ENCODE data around the gene PTPRU.

Gene PTPRU

DNA sequence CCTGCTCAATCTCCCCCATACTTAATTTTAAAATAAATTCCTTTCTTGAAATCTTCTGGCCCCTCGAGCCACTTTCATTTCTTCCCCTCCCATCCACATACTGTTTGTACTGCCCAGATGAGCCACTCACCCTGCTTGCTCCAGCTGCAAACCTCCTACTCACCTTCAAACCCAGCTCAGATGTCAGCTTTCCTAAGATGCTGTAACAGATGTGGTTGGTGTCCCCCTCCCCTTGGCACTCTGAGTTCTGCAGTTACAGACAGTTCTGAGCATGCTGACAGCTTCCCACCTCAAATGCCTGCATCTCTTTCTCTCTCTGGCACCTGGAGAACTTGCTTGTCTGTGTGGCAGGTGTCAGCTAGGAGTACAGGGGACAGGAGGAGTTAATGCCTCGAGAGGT is 106.7 kb downstream of the PTPRU start:
- POLR2A ChIA-PET = no interaction called here
- CTCF ChIA-PET = interaction anchor here (2.0 to 2.9 kb wide), 2 partner anchors 11 to 98 kb away, joined by 6 to 26 read pairs; no protein-coding TSS in a partner anchor
- no peak for DNase-seq (ENCODE audit: low read depth, low spot score)
- H3K4me3 ChIP-seq (ENCODE audit: low read depth, low read length) = no peak overlapping the region
- TF ChIP-seq, protein P1, sequence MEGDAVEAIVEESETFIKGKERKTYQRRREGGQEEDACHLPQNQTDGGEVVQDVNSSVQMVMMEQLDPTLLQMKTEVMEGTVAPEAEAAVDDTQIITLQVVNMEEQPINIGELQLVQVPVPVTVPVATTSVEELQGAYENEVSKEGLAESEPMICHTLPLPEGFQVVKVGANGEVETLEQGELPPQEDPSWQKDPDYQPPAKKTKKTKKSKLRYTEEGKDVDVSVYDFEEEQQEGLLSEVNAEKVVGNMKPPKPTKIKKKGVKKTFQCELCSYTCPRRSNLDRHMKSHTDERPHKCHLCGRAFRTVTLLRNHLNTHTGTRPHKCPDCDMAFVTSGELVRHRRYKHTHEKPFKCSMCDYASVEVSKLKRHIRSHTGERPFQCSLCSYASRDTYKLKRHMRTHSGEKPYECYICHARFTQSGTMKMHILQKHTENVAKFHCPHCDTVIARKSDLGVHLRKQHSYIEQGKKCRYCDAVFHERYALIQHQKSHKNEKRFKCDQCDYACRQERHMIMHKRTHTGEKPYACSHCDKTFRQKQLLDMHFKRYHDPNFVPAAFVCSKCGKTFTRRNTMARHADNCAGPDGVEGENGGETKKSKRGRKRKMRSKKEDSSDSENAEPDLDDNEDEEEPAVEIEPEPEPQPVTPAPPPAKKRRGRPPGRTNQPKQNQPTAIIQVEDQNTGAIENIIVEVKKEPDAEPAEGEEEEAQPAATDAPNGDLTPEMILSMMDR (IDR thresholded peaks at IDR 0.05; ENCODE audit: insufficient read depth, low read length, missing control alignments) = no peak

GRCh38 chr1:29343476-29343875 is 107.2 kb downstream of the PTPRU start:
- H3K4me3 ChIP-seq (ENCODE audit: low read depth, low read length) = no peak overlapping the region
- no peak for DNase-seq (ENCODE audit: low read depth, low spot score)
- ChIA-PET CTCF (interaction anchor here (2.0 kb wide), 1 partner anchor 11 kb away, joined by 6 read pairs; no protein-coding TSS in a partner anchor), POLR2A (no interaction called here)
- TF ChIP-seq, protein P1 (IDR thresholded peaks at IDR 0.05; ENCODE audit: insufficient read depth, low read length, missing control alignments) = no peak

GRCh38 chr1:29343908-29344307 is 107.6 kb downstream of the PTPRU start:
- ChIA-PET CTCF (no interaction called here), POLR2A (no interaction called here)
- TF ChIP-seq, protein P1 (IDR thresholded peaks at IDR 0.05; ENCODE audit: insufficient read depth, low read length, missing control alignments) = no peak
- DNase-seq (ENCODE audit: low read depth, low spot score) = no peak
- H3K4me3 ChIP-seq (ENCODE audit: low read depth, low read length) = no peak overlapping the region

- TF ChIP-seq, protein P1 (IDR thresholded peaks at IDR 0.05; ENCODE audit: insufficient read depth, low read length, missing control alignments) = no peak
- H3K4me3 ChIP-seq (ENCODE audit: low read depth, low read length) = no peak overlapping the region
- POLR2A ChIA-PET = no interaction called here
- CTCF ChIA-PET = interaction anchor here (1.5 kb wide), 1 partner anchor 99 kb away, joined by 5 read pairs; no protein-coding TSS in a partner anchor
- DNase-seq (ENCODE audit: low read depth, low spot score) = no peak
Measured at GRCh38 chr1:29344336-29344735, 108.0 kb downstream of the PTPRU start.

GRCh38 chr1:29346576-29346975 is 110.3 kb downstream of the PTPRU start:
- ChIA-PET CTCF (no interaction called here), POLR2A (no interaction called here)
- no peak overlapping the region for H3K4me3 ChIP-seq (ENCODE audit: low read depth, low read length)
- no peak for DNase-seq (ENCODE audit: low read depth, low spot score)
- TF ChIP-seq, protein P1 (IDR thresholded peaks at IDR 0.05; ENCODE audit: insufficient read depth, low read length, missing control alignments) = no peak

DNA sequence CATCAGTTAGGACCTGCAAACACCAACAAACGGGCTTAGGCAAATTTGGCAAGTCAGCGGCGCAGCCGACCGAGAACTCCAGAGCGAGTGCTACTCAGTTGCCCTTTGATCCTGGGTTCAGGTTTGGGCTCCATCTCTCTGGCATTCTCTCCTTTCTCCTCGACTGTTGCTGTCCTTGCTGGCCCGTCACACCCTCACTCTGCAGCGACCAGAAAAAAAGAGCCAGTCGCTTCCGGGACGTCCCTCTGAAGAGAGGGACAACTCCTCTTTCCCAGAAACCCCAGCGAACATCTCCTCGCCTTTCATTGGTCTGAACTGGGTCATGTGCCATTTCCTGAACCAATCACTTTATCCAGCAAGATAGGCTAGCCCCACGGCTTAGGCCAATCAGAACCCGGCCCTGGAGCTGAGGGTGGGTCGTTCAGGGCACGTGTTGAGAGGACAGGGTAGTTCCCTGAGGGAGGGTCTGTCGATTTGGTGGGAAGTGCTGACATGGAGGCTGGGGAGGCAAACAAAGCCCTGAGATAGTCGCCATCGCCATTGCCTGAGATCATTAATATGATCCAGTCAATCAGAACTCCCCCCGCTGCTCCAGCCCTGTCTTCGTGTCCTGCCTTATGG is 113.7 kb downstream of the PTPRU start:
- CTCF ChIA-PET = interaction anchor here (1.5 kb wide), 1 partner anchor 9 kb away, joined by 6 read pairs; no protein-coding TSS in a partner anchor
- POLR2A ChIA-PET = no interaction called here
- no peak overlapping the region for H3K4me3 ChIP-seq (ENCODE audit: low read depth, low read length)
- DNase-seq (ENCODE audit: low read depth, low spot score) = no peak
- TF ChIP-seq, protein P1 (IDR thresholded peaks at IDR 0.05; ENCODE audit: insufficient read depth, low read length, missing control alignments) = no peak
